HEK293 (cell line): Measurements from ENCODE around the gene COX8A.

ENCODE experiments used
- FEZF1 ChIP-seq: fragments of 450-650 bp; formaldehyde crosslinking; IDR thresholded peaks from 2 replicates; pipeline ENCODE4 v1.5.1; 2016; ENCODE audit warnings: missing biosample characterization, missing genetic modification characterization
- IKZF3 ChIP-seq: fragments of 450-650 bp; IDR thresholded peaks from 2 replicates; pipeline ENCODE4 v1.5.0; 2018; ENCODE audit warnings: missing biosample characterization, mild to moderate bottlenecking, missing genetic modification characterization, moderate library complexity
- KLF8 ChIP-seq: fragments of 450-650 bp; formaldehyde crosslinking; IDR thresholded peaks from 2 replicates; pipeline ENCODE4 v1.5.1; 2016; ENCODE audit warnings: missing biosample characterization, missing genetic modification characterization
- MEIS1 ChIP-seq: sonication (generic); formaldehyde crosslinking; IDR thresholded peaks from 2 replicates; pipeline ENCODE4 v1.8.1; 2022; ENCODE audit warnings: missing genetic modification reagents, mild to moderate bottlenecking, borderline replicate concordance
- PATZ1 ChIP-seq: fragments of 450-650 bp; formaldehyde crosslinking; IDR thresholded peaks from 2 replicates; pipeline ENCODE4 v1.5.1; 2016; ENCODE audit warnings: missing biosample characterization, missing genetic modification characterization
- PBX3 ChIP-seq: sonication (generic); formaldehyde crosslinking; IDR thresholded peaks from 2 replicates; pipeline ENCODE4 v1.8.1; 2022; ENCODE audit warnings: mild to moderate bottlenecking, moderate library complexity, missing genetic modification reagents
- PRDM10 ChIP-seq: fragments of 450-650 bp; formaldehyde crosslinking; IDR thresholded peaks from 2 replicates; pipeline ENCODE4 v1.5.1; 2016; ENCODE audit warnings: missing biosample characterization, missing genetic modification characterization
- PRDM4 ChIP-seq: fragments of 450-650 bp; formaldehyde crosslinking; IDR thresholded peaks from 2 replicates; pipeline ENCODE4 v1.5.1; 2017; ENCODE audit warnings: missing biosample characterization, missing genetic modification characterization
- SCRT2 ChIP-seq: fragments of 450-650 bp; formaldehyde crosslinking; IDR thresholded peaks from 2 replicates; pipeline ENCODE4 v1.5.1; 2016; ENCODE audit warnings: missing biosample characterization, missing genetic modification characterization
- SP3 ChIP-seq: fragments of 450-650 bp; formaldehyde crosslinking; IDR thresholded peaks from 2 replicates; pipeline ENCODE4 v1.5.1; 2016; ENCODE audit warnings: missing biosample characterization, missing genetic modification characterization
- WT1 ChIP-seq: fragments of 450-650 bp; formaldehyde crosslinking; IDR thresholded peaks from 2 replicates; pipeline ENCODE4 v1.5.1; 2016; ENCODE audit warnings: missing biosample characterization, missing genetic modification characterization
- ZBTB44 ChIP-seq: fragments of 450-650 bp; IDR thresholded peaks from 2 replicates; pipeline ENCODE4 v1.5.1; 2018; ENCODE audit warnings: missing biosample characterization, mild to moderate bottlenecking, missing genetic modification characterization
- ZFHX2 ChIP-seq: fragments of 450-650 bp; formaldehyde crosslinking; conservative IDR thresholded peaks from 2 replicates; pipeline ENCODE4 v1.5.1; 2016; ENCODE audit warnings: missing biosample characterization, missing genetic modification characterization
- ZNF138 ChIP-seq: fragments of 450-650 bp; formaldehyde crosslinking; IDR thresholded peaks from 2 replicates; pipeline ENCODE4 v1.5.1; 2016; ENCODE audit warnings: missing biosample characterization, missing genetic modification characterization, borderline replicate concordance
- ZNF16 ChIP-seq: fragments of 450-650 bp; formaldehyde crosslinking; IDR thresholded peaks from 2 replicates; pipeline ENCODE4 v1.5.1; 2016; ENCODE audit warnings: low read depth, missing biosample characterization, missing genetic modification characterization
- ZNF174 ChIP-seq: fragments of 450-650 bp; formaldehyde crosslinking; IDR thresholded peaks from 2 replicates; pipeline ENCODE4 v1.5.0; 2017; ENCODE audit warnings: missing biosample characterization, mild to moderate bottlenecking, missing genetic modification characterization
- ZNF202 ChIP-seq: fragments of 450-650 bp; formaldehyde crosslinking; IDR thresholded peaks from 2 replicates; pipeline ENCODE4 v1.5.1; 2016; ENCODE audit warnings: missing biosample characterization, missing genetic modification characterization, borderline replicate concordance
- ZNF311 ChIP-seq: fragments of 450-650 bp; formaldehyde crosslinking; IDR thresholded peaks from 2 replicates; pipeline ENCODE4 v1.5.1; 2017; ENCODE audit warnings: missing biosample characterization, missing genetic modification characterization, borderline replicate concordance
- ZNF350 ChIP-seq: fragments of 450-650 bp; formaldehyde crosslinking; IDR thresholded peaks from 2 replicates; pipeline ENCODE4 v1.5.0; 2017; ENCODE audit warnings: missing biosample characterization, mild to moderate bottlenecking, missing genetic modification characterization
- ZNF514 ChIP-seq: fragments of 450-650 bp; formaldehyde crosslinking; IDR thresholded peaks from 2 replicates; pipeline ENCODE4 v1.5.1; 2016; ENCODE audit warnings: missing biosample characterization, missing genetic modification characterization
- ZNF664 ChIP-seq: fragments of 450-650 bp; formaldehyde crosslinking; IDR thresholded peaks from 2 replicates; pipeline ENCODE4 v1.5.1; 2016; ENCODE audit warnings: missing biosample characterization, missing genetic modification characterization
- ZNF677 ChIP-seq: fragments of 450-650 bp; IDR thresholded peaks from 2 replicates; pipeline ENCODE4 v1.5.0; 2018; ENCODE audit warnings: missing biosample characterization, mild to moderate bottlenecking, missing genetic modification characterization, moderate library complexity
- ZNF76 ChIP-seq: fragments of 450-650 bp; formaldehyde crosslinking; IDR thresholded peaks from 2 replicates; pipeline ENCODE4; 2016; ENCODE audit warnings: low read depth, missing biosample characterization, missing genetic modification characterization, borderline replicate concordance
- TF ChIP-seq, protein P1 (sequence below): fragments of 450-650 bp; formaldehyde crosslinking; IDR thresholded peaks from 2 replicates; pipeline ENCODE4 v1.5.1; 2016; ENCODE audit warnings: missing biosample characterization, missing genetic modification characterization
- TF ChIP-seq, protein P2 (sequence below): fragments of 450-650 bp; formaldehyde crosslinking; IDR thresholded peaks from 2 replicates; pipeline ENCODE4 v1.5.1; 2016; ENCODE audit warnings: missing biosample characterization, missing genetic modification characterization

Gene COX8A

GRCh38 chr11:63986156-63986931, 11.9 kb downstream of the COX8A start, which contains the start of gene OTUB1 (continued):
- TF ChIP-seq KLF8 (tag by site-specific recombination) (peak; percentile 90), PBX3 (CRISPR knock-in tag) (no peak), ZNF677 (tag by site-specific recombination) (no peak), ZNF664 (tag by site-specific recombination) (no peak), SP3 (peak; percentile 88), ZNF514 (tag by site-specific recombination) (no peak), PATZ1 (tag by site-specific recombination) (peak; percentile 60), ZNF16 (tag by site-specific recombination) (no peak), IKZF3 (peak; percentile 94), ZNF202 (tag by site-specific recombination) (no peak), MEIS1 (CRISPR knock-in tag) (no peak), ZNF138 (tag by site-specific recombination) (no peak), WT1 (tag by site-specific recombination) (0 out of 2 replicates have a peak, but pooled peaks have one; percentile 17), ZNF76 (tag by site-specific recombination) (peak; percentile 54; the same call in 1 of the 2 replicates), PRDM4 (tag by site-specific recombination) (peak; percentile 23; the same call in 1 of the 2 replicates), ZFHX2 (tag by site-specific recombination) (0 out of 2 replicates have a peak, but pooled peaks have one; percentile 5), ZNF174 (tag by site-specific recombination) (no peak), SCRT2 (tag by site-specific recombination) (peak; percentile 89), PRDM10 (tag by site-specific recombination) (peak; percentile 99), FEZF1 (tag by site-specific recombination) (no peak), ZNF311 (tag by site-specific recombination) (no peak), ZBTB44 (peak; percentile 3; the same call in 1 of the 2 replicates), ZNF350 (tag by site-specific recombination) (no peak)
- TF ChIP-seq, protein P1, sequence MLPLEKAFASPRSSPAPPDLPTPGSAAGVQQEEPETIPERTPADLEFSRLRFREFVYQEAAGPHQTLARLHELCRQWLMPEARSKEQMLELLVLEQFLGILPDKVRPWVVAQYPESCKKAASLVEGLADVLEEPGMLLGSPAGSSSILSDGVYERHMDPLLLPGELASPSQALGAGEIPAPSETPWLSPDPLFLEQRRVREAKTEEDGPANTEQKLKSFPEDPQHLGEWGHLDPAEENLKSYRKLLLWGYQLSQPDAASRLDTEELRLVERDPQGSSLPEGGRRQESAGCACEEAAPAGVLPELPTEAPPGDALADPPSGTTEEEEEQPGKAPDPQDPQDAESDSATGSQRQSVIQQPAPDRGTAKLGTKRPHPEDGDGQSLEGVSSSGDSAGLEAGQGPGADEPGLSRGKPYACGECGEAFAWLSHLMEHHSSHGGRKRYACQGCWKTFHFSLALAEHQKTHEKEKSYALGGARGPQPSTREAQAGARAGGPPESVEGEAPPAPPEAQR (tag by site-specific recombination): no peak
- TF ChIP-seq, protein P2, sequence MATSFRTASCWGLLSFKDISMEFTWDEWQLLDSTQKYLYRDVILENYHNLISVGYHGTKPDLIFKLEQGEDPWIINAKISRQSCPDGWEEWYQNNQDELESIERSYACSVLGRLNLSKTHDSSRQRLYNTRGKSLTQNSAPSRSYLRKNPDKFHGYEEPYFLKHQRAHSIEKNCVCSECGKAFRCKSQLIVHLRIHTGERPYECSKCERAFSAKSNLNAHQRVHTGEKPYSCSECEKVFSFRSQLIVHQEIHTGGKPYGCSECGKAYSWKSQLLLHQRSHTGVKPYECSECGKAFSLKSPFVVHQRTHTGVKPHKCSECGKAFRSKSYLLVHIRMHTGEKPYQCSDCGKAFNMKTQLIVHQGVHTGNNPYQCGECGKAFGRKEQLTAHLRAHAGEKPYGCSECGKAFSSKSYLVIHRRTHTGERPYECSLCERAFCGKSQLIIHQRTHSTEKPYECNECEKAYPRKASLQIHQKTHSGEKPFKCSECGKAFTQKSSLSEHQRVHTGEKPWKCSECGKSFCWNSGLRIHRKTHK: no peak
